Cardiac fibroblast (primary cell): Measurements from ENCODE around the gene GARIN3.

ENCODE experiments used
- DNase-seq, 2 donors: peaks; one replicate each; pipeline versions ENCODE4 v3.0.0 to v3.0.0-alpha.2; 2010; ENCODE audit warnings: low read depth in 2 of 2
- H3K4me3 ChIP-seq, 2 donors: replicated peaks in 1 of 2; 1 replicate in 1 of 2; 2 replicates in 1 of 2; pipeline ENCODE4 v1.5.1; 2011; ENCODE audit warnings: low read depth in 2 of 2, low read length in 2 of 2, mild to moderate bottlenecking in 2 of 2, moderate library complexity in 1 of 2
- TF ChIP-seq, protein P1 (sequence below): IDR thresholded peaks from one replicate; pipeline ENCODE4 v1.5.1; 2011; ENCODE audit warnings: low read depth, mild to moderate bottlenecking, low read length, inconsistent platforms

GARIN3 gene

DNA sequence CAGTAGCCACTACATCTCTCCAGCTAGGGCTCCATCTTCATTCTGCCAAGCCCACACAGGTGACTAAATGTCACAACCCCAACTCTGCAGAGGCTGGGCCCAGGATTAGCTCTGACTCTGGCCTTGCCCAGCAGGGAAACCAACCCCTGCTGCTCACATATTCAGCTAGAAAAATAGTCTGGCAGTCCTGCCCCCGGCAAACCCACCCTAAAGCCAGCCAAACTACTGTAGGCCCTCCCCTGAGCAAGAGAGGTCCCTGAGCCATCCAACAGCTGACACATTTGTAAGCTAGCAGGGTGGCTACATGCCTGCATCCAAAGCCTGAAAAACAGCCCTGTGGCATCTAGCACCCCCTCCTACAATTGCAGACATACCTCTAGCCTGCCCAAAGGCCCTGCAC, 46.0 kb downstream of the GARIN3 start:
- TF ChIP-seq, protein P1, sequence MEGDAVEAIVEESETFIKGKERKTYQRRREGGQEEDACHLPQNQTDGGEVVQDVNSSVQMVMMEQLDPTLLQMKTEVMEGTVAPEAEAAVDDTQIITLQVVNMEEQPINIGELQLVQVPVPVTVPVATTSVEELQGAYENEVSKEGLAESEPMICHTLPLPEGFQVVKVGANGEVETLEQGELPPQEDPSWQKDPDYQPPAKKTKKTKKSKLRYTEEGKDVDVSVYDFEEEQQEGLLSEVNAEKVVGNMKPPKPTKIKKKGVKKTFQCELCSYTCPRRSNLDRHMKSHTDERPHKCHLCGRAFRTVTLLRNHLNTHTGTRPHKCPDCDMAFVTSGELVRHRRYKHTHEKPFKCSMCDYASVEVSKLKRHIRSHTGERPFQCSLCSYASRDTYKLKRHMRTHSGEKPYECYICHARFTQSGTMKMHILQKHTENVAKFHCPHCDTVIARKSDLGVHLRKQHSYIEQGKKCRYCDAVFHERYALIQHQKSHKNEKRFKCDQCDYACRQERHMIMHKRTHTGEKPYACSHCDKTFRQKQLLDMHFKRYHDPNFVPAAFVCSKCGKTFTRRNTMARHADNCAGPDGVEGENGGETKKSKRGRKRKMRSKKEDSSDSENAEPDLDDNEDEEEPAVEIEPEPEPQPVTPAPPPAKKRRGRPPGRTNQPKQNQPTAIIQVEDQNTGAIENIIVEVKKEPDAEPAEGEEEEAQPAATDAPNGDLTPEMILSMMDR = no peak
- H3K4me3 ChIP-seq = no peak overlapping the region
- no peak for DNase-seq

DNA sequence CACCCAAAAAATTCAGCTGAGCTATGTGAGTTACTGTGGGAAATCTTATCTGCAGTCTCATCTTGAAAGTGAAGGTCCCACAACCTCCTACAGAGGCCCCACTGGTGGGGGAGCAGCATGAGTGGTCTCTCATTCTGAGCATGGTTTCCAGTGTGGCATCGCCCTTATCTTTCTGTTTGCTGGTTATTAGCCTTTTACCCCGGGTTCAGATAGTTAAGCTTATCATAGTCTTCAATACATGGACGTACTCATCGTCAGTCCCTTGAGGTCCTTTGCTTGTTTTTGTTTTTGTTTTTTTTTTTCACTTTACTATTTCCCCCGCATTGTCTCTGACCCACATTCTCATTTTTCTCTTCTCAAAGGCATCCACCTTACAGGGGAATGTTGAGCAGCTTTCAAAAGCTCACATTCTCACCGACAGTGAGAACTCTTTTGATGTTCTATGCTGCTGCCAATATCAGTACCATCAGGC, 49.5 kb downstream of the GARIN3 start:
- TF ChIP-seq, protein P1 = no peak
- no peak for DNase-seq
- no peak overlapping the region for H3K4me3 ChIP-seq

DNA sequence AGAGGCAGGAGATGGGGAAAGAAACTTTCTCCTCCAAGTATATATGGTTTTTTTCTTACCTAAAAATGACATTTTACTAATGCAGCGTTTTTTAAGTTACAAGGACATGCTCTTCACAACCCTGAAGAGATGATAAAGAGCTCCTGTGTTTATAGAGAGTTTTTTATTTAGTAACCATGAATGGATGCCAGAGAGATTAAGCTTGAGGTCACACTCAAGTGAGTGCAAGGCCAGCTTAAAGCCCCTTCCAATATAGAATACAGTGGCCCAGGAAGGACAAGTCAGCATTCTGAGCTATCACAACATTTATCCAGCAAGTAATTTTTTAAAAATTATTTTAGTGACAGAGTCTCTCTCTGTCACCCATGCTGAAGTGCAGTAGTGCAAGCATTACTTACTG, 50.6 kb downstream of the GARIN3 start:
- DNase-seq = no peak
- H3K4me3 ChIP-seq = no peak overlapping the region
- TF ChIP-seq, protein P1 = no peak

DNA sequence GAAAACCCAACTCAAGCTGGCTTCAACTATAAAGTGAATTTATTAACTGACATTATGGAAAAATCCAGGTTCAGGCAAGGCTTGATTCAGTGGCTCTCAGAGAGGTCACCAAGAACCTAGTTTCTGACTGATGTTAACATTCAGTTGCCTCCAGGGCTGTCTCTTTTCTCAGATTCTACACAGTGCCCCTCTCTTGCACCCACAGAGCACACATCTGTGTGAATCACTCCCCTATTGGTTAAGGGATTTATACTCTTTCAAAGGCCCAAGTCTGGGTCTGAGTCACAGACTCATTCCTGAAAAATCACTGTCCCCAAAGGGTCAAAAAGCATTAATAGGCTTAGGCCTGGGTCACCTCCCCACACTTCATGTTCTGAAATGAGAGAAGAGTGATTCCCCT, 51.1 kb downstream of the GARIN3 start:
- H3K4me3 ChIP-seq = no peak overlapping the region
- TF ChIP-seq, protein P1 = no peak
- no peak for DNase-seq

DNA sequence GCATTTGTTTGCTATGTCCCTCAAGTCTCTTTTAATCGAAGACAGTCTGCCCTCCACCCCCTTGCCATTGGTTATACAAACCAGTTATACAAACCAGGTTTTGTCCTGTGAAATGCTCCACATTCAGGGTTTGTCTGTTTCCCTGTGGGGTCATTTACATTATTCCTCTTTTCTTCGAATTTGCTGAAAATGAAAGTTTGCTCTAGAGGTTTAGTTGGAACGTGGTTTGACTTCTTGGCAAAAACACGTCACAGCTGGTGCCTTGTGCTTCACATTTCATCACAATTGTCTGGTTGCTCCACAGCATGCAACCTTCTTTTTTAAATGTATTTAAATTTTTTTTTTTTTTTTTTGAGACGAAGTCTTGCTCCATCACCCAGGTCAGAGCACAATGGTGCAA, 53.1 kb downstream of the GARIN3 start:
- TF ChIP-seq, protein P1 = no peak
- H3K4me3 ChIP-seq = no peak overlapping the region
- DNase-seq = peak in 1 of 2 donors; percentile 42
